ENCODE results near the gene OR14K1.
A peak's percentile ranks its signal among the peaks of the same experiment; 100 is the strongest.
"Not testable (repeated sequence)": the region's sequence is repeated elsewhere in the genome, so short reads cannot be mapped to it uniquely, and the experiment has no call there.

The OR14K1 gene, protein sequence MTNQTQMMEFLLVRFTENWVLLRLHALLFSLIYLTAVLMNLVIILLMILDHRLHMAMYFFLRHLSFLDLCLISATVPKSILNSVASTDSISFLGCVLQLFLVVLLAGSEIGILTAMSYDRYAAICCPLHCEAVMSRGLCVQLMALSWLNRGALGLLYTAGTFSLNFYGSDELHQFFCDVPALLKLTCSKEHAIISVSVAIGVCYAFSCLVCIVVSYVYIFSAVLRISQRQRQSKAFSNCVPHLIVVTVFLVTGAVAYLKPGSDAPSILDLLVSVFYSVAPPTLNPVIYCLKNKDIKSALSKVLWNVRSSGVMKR

DNA sequence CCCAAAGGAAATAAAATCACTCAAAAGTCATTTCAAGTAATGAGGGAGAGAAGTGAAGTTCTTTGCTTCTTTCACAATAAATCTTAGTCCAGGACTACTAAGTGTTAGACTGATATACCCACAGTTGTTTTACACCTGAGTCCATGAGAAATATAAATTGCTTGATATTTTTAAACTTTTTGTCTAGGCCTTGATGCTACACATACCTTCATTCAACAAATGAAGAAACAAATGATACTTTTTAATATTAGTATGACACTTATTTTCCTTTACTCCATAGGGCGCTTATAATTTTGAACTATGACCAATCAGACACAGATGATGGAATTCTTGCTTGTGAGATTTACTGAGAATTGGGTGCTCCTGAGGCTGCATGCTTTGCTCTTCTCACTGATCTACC lies at the start of gene OR14K1:
Gene OR14K1, plus strand, starts transcription at position 301 of the 400 bp plus-strand sequence. Its CDS starts 0 bp downstream, at position 301.
- DNase-seq (ENCODE audit: low read depth in 1 of 2, low spot score in 1 of 2) = no peak
- no peak for TF ChIP-seq JUND (IDR thresholded peaks at IDR 0.05; ENCODE audit: low read depth)
- in situ Hi-C loops (cut with HindIII; ENCODE audit: low pct_unique_long_range_greater_than_20kb, low sequenced_read_pairs) = no loop called here

DNA sequence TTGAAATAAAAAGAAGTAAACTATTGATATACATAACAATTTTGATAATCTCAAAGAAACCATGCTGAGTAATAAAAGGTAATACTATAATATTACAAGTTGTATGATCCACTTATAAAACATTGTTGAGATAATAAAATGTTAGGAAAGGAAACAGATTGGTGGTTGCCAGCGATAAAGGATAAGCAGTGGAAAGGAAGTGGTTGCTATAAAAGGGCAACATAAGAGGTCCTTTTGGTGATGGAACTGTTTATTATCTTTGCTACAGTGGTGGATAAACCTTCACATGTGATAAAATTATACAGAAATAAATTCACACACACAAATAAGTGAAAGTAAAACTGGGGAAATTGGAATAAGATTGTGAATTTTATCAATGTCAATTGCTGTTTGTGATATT lies 37.1 kb upstream of the OR14K1 start:
- DNase-seq (ENCODE audit: low read depth in 1 of 2, low spot score in 1 of 2) = no peak
- TF ChIP-seq JUND (IDR thresholded peaks at IDR 0.05; ENCODE audit: low read depth) = no peak
- in situ Hi-C loops (cut with HindIII; ENCODE audit: low pct_unique_long_range_greater_than_20kb, low sequenced_read_pairs) = no loop called here

DNA sequence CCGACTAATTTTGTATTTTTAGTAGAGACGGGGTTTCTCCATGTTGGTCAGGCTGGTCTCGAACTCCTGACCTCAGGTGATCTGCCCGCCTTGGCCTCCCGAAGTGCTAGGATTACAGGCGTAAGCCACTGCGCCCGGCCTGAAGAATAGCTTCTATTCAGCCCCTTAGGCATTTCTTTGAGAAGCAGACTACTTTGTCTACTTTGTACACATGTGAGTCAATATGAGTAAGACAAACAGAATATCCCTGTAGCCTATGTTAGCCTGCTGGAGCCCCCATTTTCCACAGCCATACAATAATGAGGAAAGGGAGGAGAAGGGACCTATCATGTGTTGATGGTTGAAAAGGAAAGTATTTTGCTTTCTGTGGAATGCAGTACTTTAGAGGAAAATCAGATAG lies 27.7 kb upstream of the OR14K1 start:
- in situ Hi-C loops (cut with HindIII; ENCODE audit: low pct_unique_long_range_greater_than_20kb, low sequenced_read_pairs) = not testable (repeated sequence)

DNA sequence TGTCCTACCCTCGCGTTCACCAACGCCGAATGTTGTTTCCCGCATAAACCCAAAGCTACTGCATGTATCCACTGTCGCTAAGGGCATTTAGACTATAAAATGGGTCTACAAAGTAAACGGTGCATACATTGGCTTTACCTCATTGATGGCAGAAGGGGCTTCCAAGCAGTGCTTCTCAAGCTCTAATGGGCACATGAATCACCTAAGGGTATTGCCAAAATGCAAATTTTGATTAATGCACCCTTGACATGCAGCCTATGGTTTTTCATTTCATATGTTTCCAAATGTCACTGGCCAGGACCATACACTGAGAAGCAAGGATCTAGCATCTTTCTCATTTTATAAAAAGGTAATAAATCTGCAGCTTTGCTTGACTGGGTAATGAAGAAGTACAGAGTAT lies 24.7 kb upstream of the OR14K1 start:
- TF ChIP-seq JUND (IDR thresholded peaks at IDR 0.05; ENCODE audit: low read depth) = no peak
- in situ Hi-C loops (cut with HindIII; ENCODE audit: low pct_unique_long_range_greater_than_20kb, low sequenced_read_pairs) = no loop called here

More for the DNA sequence above, 27.7 kb upstream of the OR14K1 start:
- not testable (repeated sequence) for DNase-seq (ENCODE audit: low read depth in 1 of 2, low spot score in 1 of 2)

DNA sequence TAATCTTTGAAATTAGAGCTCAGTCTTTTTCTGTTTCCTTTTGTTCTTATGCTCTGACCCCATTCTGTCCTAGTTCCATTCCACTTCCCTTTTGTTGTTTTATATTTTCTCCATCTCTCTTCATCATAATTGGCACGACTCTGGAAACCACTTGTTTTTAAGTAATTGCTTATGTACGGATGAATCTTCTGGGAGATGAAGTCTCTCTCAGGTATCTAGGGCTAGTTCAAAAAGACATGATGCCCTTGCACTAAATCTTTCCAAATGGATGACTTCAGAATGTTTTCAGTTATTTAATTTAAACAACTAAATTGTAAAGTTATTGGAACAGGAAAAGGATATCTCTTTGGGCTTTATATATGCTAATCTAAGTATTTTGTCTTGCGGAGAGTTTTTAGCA lies 21.9 kb upstream of the OR14K1 start, which contains the start of gene OR6F1:
Gene OR6F1, minus strand, starts transcription at position 101 of the 400 bp plus-strand sequence. CDS start 3,891 bp downstream, outside the sequence.
- DNase-seq (ENCODE audit: low read depth in 1 of 2, low spot score in 1 of 2) = no peak
- TF ChIP-seq JUND (IDR thresholded peaks at IDR 0.05; ENCODE audit: low read depth) = no peak
- in situ Hi-C loops (cut with HindIII; ENCODE audit: low pct_unique_long_range_greater_than_20kb, low sequenced_read_pairs) = no loop called here

More for the DNA sequence above, 24.7 kb upstream of the OR14K1 start:
- DNase-seq (ENCODE audit: low read depth in 1 of 2, low spot score in 1 of 2) = no peak

DNA sequence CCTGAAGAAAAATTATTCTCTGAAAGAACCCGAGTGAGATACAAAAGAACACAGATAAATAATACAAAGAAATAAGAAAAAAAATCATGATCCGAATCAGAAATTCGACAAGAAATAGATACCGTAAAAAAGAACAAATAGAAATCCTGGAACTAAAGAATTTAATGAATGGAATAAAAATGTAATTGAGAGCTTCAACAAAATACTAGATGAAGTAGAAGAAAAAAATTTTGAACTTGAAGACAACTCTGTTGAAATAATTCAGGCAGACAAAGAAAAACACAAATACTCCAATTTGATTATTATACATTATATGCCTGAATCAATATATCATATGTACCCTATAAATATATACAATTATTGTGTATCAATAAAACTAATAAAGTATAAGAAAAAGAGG lies 17.2 kb upstream of the OR14K1 start:
- DNase-seq (ENCODE audit: low read depth in 1 of 2, low spot score in 1 of 2) = no peak
- no peak for TF ChIP-seq JUND (IDR thresholded peaks at IDR 0.05; ENCODE audit: low read depth)
- in situ Hi-C loops (cut with HindIII; ENCODE audit: low pct_unique_long_range_greater_than_20kb, low sequenced_read_pairs) = no loop called here

DNA sequence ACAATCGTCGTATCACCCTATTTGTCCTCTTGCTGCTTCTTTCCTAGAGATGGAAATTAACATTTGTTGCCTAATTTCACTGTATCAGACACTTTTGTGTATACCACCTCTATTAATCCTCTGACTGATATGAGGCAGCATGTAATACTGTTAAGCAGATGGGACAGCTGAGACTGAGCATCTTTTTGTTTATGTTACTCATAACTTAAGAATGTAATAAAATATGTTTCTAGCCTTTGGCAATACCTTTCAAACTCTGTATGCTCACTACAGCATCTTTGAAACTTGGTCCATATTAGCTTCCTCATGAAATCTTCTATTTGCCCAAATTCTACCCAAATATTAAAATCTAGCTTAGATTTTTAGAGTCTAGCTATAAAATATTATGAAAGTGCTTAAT lies 2.3 kb downstream of the OR14K1 start:
- in situ Hi-C loops (cut with HindIII; ENCODE audit: low pct_unique_long_range_greater_than_20kb, low sequenced_read_pairs) = no loop called here
- no peak for TF ChIP-seq JUND (IDR thresholded peaks at IDR 0.05; ENCODE audit: low read depth)
- no peak for DNase-seq (ENCODE audit: low read depth in 1 of 2, low spot score in 1 of 2)

DNA sequence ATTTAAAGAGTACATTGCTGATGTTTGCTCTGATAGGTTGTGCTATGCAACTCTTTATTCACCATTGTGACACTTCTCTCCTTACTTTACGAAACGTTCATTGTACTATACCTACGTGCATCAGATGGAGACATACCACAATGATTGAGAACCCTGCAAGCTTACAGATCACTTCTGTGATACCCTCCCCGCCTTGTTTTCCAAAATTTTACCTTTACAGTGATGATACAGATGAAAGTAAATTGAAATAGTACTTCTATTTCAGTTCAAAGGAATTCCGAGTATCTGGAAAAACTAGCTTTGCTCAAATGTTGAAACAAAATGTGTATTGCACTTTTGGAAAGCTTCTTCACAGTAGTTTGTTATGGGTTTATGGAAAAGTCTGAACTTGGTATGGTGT lies 3.3 kb downstream of the OR14K1 start:
- TF ChIP-seq JUND (IDR thresholded peaks at IDR 0.05; ENCODE audit: low read depth) = no peak
- in situ Hi-C loops (cut with HindIII; ENCODE audit: low pct_unique_long_range_greater_than_20kb, low sequenced_read_pairs) = no loop called here
- peak in 1 of 2 experiments; percentile 33 for DNase-seq (ENCODE audit: low read depth in 1 of 2, low spot score in 1 of 2)

DNA sequence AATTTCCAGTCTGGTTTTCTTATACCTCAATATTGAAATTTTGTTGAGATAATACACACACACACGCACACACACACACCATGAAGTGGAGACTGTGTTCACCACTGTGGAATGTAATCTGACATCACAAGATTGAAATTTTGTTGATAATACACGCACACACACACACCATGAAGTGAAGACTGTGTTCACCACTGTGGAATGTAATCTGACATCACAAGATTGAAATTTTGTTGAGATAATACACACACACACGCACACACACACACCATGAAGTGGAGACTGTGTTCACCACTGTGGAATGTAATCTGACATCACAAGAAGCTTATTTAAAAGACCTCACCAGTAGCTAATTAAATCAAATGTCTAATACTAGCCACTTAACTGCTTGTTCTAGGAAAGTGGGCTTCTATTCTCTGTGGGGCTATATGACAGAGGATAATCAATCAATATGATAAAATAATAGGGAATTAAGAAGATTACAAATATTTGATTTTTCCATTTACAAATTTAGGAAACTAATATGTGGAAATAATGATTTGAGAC lies 3.9 kb downstream of the OR14K1 start:
- peak in 1 of 2 experiments; percentile 15 for DNase-seq (ENCODE audit: low read depth in 1 of 2, low spot score in 1 of 2)
- in situ Hi-C loops (cut with HindIII; ENCODE audit: low pct_unique_long_range_greater_than_20kb, low sequenced_read_pairs) = not testable (repeated sequence)

DNA sequence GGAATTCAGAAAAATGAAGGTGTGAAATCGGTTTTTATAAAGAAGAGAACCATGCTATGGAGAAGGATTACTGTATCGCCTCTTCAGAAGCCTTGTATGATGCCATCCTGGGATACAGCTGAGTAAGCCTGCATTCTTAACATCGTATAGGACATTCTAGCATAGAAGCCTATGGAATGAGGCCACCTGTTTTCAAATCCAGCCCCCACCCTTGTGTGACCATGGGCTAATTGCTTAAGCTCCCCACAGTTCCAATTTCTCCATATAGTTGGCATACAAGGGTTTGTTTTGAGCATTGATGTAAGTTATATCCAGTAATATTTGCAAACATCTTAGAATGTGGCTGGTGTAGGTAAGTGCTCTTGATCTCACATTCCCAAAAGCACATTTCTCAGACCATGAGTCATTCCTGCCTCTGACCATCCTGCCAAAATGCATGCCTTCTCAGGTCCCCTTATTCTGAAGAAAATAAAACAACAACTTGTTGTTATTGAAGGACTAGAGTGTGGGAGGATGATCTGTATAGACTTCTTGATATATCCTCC lies 8.0 kb downstream of the OR14K1 start:
- in situ Hi-C loops (cut with HindIII; ENCODE audit: low pct_unique_long_range_greater_than_20kb, low sequenced_read_pairs) = no loop called here
- DNase-seq (ENCODE audit: low read depth in 1 of 2, low spot score in 1 of 2) = no peak
- no peak for TF ChIP-seq JUND (IDR thresholded peaks at IDR 0.05; ENCODE audit: low read depth)

DNA sequence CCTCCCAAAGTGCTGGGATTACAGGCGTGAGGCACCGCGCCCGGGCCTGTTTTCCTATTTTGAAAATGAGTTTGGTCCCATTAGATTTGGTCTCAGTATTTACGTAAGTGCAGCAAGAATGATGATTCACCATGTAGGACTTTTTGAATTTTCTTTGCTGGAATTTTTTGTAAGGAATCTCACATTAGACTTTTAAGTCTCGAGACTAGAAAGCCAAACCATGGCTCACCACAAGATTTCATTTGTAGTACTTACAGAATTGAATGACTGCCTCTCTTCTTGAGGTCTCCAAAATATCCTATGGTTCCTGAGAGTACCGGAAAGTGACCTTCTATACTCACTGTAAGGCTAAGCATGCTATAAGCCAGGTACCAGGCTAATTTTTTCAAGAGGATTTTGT lies 9.2 kb downstream of the OR14K1 start:
- TF ChIP-seq JUND (IDR thresholded peaks at IDR 0.05; ENCODE audit: low read depth) = no peak
- in situ Hi-C loops (cut with HindIII; ENCODE audit: low pct_unique_long_range_greater_than_20kb, low sequenced_read_pairs) = no loop called here
- no peak for DNase-seq (ENCODE audit: low read depth in 1 of 2, low spot score in 1 of 2)

DNA sequence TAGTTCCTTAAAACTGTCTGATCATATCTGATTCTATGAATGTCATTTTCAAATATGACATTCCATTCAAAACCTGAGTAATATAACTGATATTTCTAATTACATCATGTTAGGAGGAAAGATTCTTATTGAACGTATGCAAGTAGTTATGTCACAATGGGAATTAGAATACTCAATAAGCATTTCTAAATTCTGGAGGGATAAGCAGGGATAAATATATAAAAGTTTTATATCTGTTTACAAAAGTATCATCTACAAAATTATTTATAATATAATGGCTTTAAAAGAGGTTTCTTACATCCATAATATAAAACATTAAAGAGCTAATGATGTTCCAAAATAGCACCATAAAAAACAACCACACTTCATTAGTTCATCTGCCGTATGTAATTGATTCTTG lies 9.6 kb downstream of the OR14K1 start, which contains the start of gene OR14A2:
Gene OR14A2, minus strand, starts transcription at position 101 of the 400 bp plus-strand sequence.
- in situ Hi-C loops (cut with HindIII; ENCODE audit: low pct_unique_long_range_greater_than_20kb, low sequenced_read_pairs) = no loop called here
- no peak for TF ChIP-seq JUND (IDR thresholded peaks at IDR 0.05; ENCODE audit: low read depth)

DNA sequence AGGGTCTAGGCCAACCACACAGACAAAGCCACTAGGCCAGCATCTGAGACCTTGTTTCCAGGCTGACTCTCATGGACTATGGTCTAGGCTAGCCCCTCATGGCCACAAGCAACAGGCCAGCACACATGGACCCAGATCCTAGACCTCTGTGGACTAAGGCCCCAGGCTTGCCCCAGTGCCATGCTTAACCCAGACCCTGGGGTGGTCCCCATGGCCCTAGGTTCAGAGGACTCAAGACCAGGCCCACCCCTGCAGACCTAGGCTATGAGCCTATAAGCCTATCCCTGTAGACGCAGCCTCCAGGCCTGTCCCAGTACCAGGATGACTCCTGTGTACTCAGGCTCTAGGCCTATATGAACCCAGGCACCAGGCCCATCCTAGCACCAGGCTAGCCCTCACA lies 11.5 kb downstream of the OR14K1 start:
- DNase-seq (ENCODE audit: low read depth in 1 of 2, low spot score in 1 of 2) = no peak
- no peak for TF ChIP-seq JUND (IDR thresholded peaks at IDR 0.05; ENCODE audit: low read depth)
- in situ Hi-C loops (cut with HindIII; ENCODE audit: low pct_unique_long_range_greater_than_20kb, low sequenced_read_pairs) = no loop called here

More for the DNA sequence above, 9.6 kb downstream of the OR14K1 start, which contains the start of gene OR14A2:
- no peak for DNase-seq (ENCODE audit: low read depth in 1 of 2, low spot score in 1 of 2)

DNA sequence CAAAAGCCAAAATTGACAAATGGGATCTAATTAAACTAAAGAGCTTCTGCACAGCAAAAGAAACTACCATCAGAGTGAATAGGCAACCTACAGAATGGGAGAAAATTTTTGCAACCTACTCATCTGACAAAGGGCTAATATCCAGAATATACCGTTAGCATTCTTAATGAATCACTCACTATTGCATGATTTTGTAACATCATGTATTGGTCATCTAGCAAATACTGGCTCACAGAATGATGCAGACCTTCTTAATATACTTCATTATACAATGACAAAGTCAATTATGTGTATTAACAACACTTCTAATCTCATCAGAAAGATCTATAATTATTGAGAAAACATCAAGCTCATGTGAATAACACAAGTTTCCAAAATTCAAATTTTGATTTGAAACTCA lies 15.9 kb downstream of the OR14K1 start:
- in situ Hi-C loops (cut with HindIII; ENCODE audit: low pct_unique_long_range_greater_than_20kb, low sequenced_read_pairs); DNase-seq (ENCODE audit: low read depth in 1 of 2, low spot score in 1 of 2): not testable (repeated sequence)
